Testis (tissue), 2 donors: ENCODE measurements around the gene SEMA5A.

Experiments used
- POLR2A ChIP-seq: fragments of 450-650 bp; IDR thresholded peaks from one replicate; pipeline ENCODE4 v1.6.1; 2017; ENCODE audit warnings: antibody characterized with exemption, mild to moderate bottlenecking, moderate library complexity
- TF ChIP-seq, protein P1 (sequence below), 3 experiments: fragments of 450-650 bp in 2 of 3; fragments of 200-600 bp in 1 of 3; sonication (generic) in 1 of 3; IDR thresholded peaks; one replicate each; pipeline ENCODE4 v1.5.1; 2016 to 2019; ENCODE audit warnings: antibody characterized with exemption in 3 of 3, mild to moderate bottlenecking in 2 of 3, moderate library complexity in 1 of 3

DNA sequence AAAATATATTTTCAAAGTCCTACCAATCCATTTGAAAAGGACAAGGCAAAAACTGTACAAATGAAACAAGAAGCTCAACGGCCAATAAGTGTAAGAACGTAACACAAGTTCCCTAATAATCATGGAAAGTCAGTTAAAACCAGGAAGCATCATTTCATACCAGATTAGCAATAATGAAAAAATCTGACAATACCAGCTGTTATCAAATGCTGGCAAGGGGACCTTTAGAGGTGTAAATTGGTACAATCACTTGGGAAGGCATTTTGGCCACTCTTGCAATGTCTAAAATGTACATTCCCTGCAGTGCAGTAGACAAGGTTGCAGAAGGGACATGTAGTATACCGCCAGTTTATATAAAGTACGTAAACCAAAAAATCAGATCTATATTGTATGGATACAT, 10.1 kb upstream of the SEMA5A start:
- TF ChIP-seq, protein P1, sequence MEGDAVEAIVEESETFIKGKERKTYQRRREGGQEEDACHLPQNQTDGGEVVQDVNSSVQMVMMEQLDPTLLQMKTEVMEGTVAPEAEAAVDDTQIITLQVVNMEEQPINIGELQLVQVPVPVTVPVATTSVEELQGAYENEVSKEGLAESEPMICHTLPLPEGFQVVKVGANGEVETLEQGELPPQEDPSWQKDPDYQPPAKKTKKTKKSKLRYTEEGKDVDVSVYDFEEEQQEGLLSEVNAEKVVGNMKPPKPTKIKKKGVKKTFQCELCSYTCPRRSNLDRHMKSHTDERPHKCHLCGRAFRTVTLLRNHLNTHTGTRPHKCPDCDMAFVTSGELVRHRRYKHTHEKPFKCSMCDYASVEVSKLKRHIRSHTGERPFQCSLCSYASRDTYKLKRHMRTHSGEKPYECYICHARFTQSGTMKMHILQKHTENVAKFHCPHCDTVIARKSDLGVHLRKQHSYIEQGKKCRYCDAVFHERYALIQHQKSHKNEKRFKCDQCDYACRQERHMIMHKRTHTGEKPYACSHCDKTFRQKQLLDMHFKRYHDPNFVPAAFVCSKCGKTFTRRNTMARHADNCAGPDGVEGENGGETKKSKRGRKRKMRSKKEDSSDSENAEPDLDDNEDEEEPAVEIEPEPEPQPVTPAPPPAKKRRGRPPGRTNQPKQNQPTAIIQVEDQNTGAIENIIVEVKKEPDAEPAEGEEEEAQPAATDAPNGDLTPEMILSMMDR (IDR thresholded peaks at IDR 0.05): no peak
- TF ChIP-seq POLR2A: no peak
